Liver (tissue), 9 donors: ENCODE data around the gene SGK2. TPM values are rescaled to one million over a fixed set of nuclear protein-coding genes. Genes with fewer than 3 reads are reported as not detected.

Experiments used
- DNase-seq: peaks from one replicate; pipeline ENCODE4 v3.0.0-alpha.2; 2017; ENCODE audit warnings: low spot score
- H3K27ac ChIP-seq, 2 donors: one replicate each; pipeline ENCODE4 v1.7.0; 2013; ENCODE audit warnings: inconsistent platforms in 2 of 2, low read length in 2 of 2, control low read depth in 1 of 2, low read depth in 1 of 2, mild to moderate bottlenecking in 1 of 2
- H3K27me3 ChIP-seq, 4 donors: one replicate each; pipeline versions ENCODE4 v1.6.1 to v1.7.0; 2013; ENCODE audit warnings: low read length in 3 of 4, inconsistent platforms in 1 of 4, mild to moderate bottlenecking in 1 of 4, moderate library complexity in 1 of 4; ENCODE audit not compliant: control insufficient read depth in 4 of 4, insufficient read depth in 4 of 4
- H3K36me3 ChIP-seq, 4 donors: one replicate each; pipeline versions ENCODE4 v1.6.1 to v1.7.0; 2013; ENCODE audit warnings: low read length in 3 of 4, mild to moderate bottlenecking in 3 of 4, low read depth in 1 of 4, moderate library complexity in 1 of 4; ENCODE audit not compliant: control insufficient read depth in 4 of 4, insufficient read depth in 3 of 4
- H3K4me1 ChIP-seq, 4 donors: one replicate each; pipeline versions ENCODE4 v1.6.1 to v1.7.0; 2013; ENCODE audit warnings: low read length in 3 of 4, mild to moderate bottlenecking in 3 of 4, moderate library complexity in 1 of 4; ENCODE audit not compliant: control insufficient read depth in 4 of 4, insufficient read depth in 4 of 4
- H3K4me3 ChIP-seq, 3 donors: one replicate each; pipeline versions ENCODE4 v1.6.1 to v1.7.0; 2013; ENCODE audit warnings: low read length in 3 of 3, control low read depth in 1 of 3, low read depth in 1 of 3, mild to moderate bottlenecking in 1 of 3
- H3K9ac ChIP-seq, 2 donors: one replicate each; pipeline ENCODE4 v1.7.0; 2013; ENCODE audit warnings: low read length in 2 of 2, mild to moderate bottlenecking in 2 of 2, moderate library complexity in 2 of 2, control low read depth in 1 of 2, low read depth in 1 of 2
- H3K9me3 ChIP-seq, 4 donors: one replicate each; pipeline versions ENCODE4 v1.6.1 to v1.7.0; 2013; ENCODE audit warnings: low read length in 3 of 4; ENCODE audit not compliant: control insufficient read depth in 4 of 4
- ATF3 ChIP-seq: IDR thresholded peaks from 2 replicates; pipeline ENCODE4 v1.6.1; 2016; ENCODE audit warnings: antibody characterized with exemption
- CTCF ChIP-seq: fragments of 150-350 bp; IDR thresholded peaks from 2 replicates; pipeline ENCODE4 v1.5.1; 2017; ENCODE audit warnings: improper control_type of control experiment, low read depth, low read length; ENCODE audit not compliant: missing input control
- EGR1 ChIP-seq, 2 donors: IDR thresholded peaks; 2 replicates each; pipeline ENCODE4 v1.6.1; 2016 to 2018; ENCODE audit warnings: antibody characterized with exemption in 2 of 2, low read depth in 2 of 2
- FOXA1 ChIP-seq: IDR thresholded peaks from 2 replicates; pipeline ENCODE4 v1.6.1; 2016; ENCODE audit warnings: antibody characterized with exemption
- FOXA2 ChIP-seq: IDR thresholded peaks from 2 replicates; pipeline ENCODE4 v1.6.1; 2016; ENCODE audit warnings: antibody characterized with exemption
- GABPA ChIP-seq, 2 donors: IDR thresholded peaks in 1 of 2; conservative IDR thresholded peaks in 1 of 2; 2 replicates each; pipeline ENCODE4 v1.6.1; 2016; ENCODE audit warnings: antibody characterized with exemption in 2 of 2, mild to moderate bottlenecking in 1 of 2, moderate library complexity in 1 of 2
- HNF4A ChIP-seq, 2 donors: conservative IDR thresholded peaks; 2 replicates each; pipeline ENCODE4 v1.6.1; 2016; ENCODE audit warnings: antibody characterized with exemption in 2 of 2, mild to moderate bottlenecking in 2 of 2
- HNF4G ChIP-seq: IDR thresholded peaks from 2 replicates; pipeline ENCODE4 v1.6.1; 2016; ENCODE audit warnings: antibody characterized with exemption
- JUND ChIP-seq, 2 donors: IDR thresholded peaks; 2 replicates each; pipeline ENCODE4 v1.6.1; 2016; ENCODE audit warnings: antibody characterized with exemption in 2 of 2
- MAX ChIP-seq: IDR thresholded peaks from 2 replicates; pipeline ENCODE4 v1.6.1; 2016; ENCODE audit warnings: antibody characterized with exemption
- NR2F2 ChIP-seq: IDR thresholded peaks from 2 replicates; pipeline ENCODE4 v1.6.1; 2016; ENCODE audit warnings: antibody characterized with exemption
- RAD21 ChIP-seq, 2 donors: IDR thresholded peaks; 2 replicates each; pipeline ENCODE4 v1.6.1; 2016; ENCODE audit warnings: antibody characterized with exemption in 2 of 2, mild to moderate bottlenecking in 2 of 2
- REST ChIP-seq: IDR thresholded peaks from 2 replicates; pipeline ENCODE4 v1.6.1; 2016; ENCODE audit warnings: antibody characterized with exemption, mild to moderate bottlenecking
- RXRA ChIP-seq, 2 donors: IDR thresholded peaks; 2 replicates each; pipeline ENCODE4 v1.6.1; 2017 to 2018; ENCODE audit warnings: antibody characterized with exemption in 2 of 2, mild to moderate bottlenecking in 1 of 2
- SP1 ChIP-seq: IDR thresholded peaks from 2 replicates; pipeline ENCODE4 v1.6.1; 2018; ENCODE audit warnings: antibody characterized with exemption, mild to moderate bottlenecking
- TAF1 ChIP-seq: conservative IDR thresholded peaks from 2 replicates; pipeline ENCODE4 v1.6.1; 2016; ENCODE audit warnings: antibody characterized with exemption, mild to moderate bottlenecking
- YY1 ChIP-seq: IDR thresholded peaks from 2 replicates; pipeline ENCODE4 v1.6.1; 2016; ENCODE audit warnings: antibody characterized with exemption, mild to moderate bottlenecking
- ZBTB33 ChIP-seq: IDR thresholded peaks from 2 replicates; pipeline ENCODE4 v1.6.1; 2016; ENCODE audit warnings: antibody characterized with exemption
- WGBS: extraction: QIAGEN DNeasy Blood & Tissue Kit; methylation state at CpG from one replicate; pipeline ENCODE4 v1.1.7; 2013; 5-methylcytosine and 5-hydroxymethylcytosine counted together
- polyA plus RNA-seq, 2 donors: library from polyadenylated mRNA; stranded (reverse) in 1 of 2; unstranded in 1 of 2; fragments of 200-250 nt in 1 of 2; fragments of >200 nt in 1 of 2; fragmentation: Nextera tagmentation in 1 of 2; extraction: Ambion mirVana in 1 of 2; gene quantifications; one replicate each; pipeline versions ENCODE4 v1.2.1 to v1.2.3, GENCODE V29; 2013 to 2015
- total RNA-seq, 2 donors: library from RNA; depleted of rRNA; stranded (reverse); fragments of >200 nt; gene quantifications; one replicate each; pipeline ENCODE4 v1.2.3, GENCODE V29; 2014
- donor health status: healthy.
- donor health status: healthy.
- donor health status: healthy.
- donor health status: healthy.
- donor health status: healthy.

The SGK2 gene
- total and polyA plus RNA-seq, 4 donors: 22.9 to 253 (median 60.3) TPM

- Histone ChIP-seq H3K4me1 (peaks cover 4 to 22% (median 13%) of the 10 kb centered on the region in 4 donors), H3K27ac (peak overlapping the region; percentile 76 to 84), H3K36me3 (peaks cover 3 to 14% (median 11%) of the 10 kb centered on the region in 4 donors), H3K27me3 (no peaks in the 10 kb centered on the region), H3K9ac (peak overlapping the region in 1 of 2 donors; percentile 76), H3K9me3 (no peaks in the 10 kb centered on the region), H3K4me3 (peak overlapping the region; percentile 33 to 77 (median 68))
- WGBS: 34% methylated on average over 9 of the region's 9 CpGs
- DNase-seq: peak; percentile 48
- TF ChIP-seq REST (no peak), GABPA (IDR thresholded peaks at IDR 0.05 in 1 of 2, conservative IDR thresholded peaks at IDR 0.05 in 1 of 2) (no peak), YY1 (no peak), SP1 (no peak), HNF4G (no peak), FOXA1 (no peak), MAX (no peak), TAF1 (no peak), HNF4A (conservative IDR thresholded peaks at IDR 0.05) (no peak), ATF3 (no peak), EGR1 (IDR thresholded peaks at IDR 0.05; ENCODE audit: low read depth in 2 of 2) (no peak), ZBTB33 (no peak), RXRA (IDR thresholded peaks at IDR 0.05) (no peak), JUND (IDR thresholded peaks at IDR 0.05) (no peak), CTCF (no peak), NR2F2 (no peak), RAD21 (IDR thresholded peaks at IDR 0.05) (no peak), FOXA2 (no peak)
These were observed 31.2 kb downstream of the SGK2 start for GRCh38 chr20:43590036-43590391.
